ENCODE data around the gene CTXN3. TPM values are rescaled to one million over a fixed set of nuclear protein-coding genes. Genes with fewer than 3 reads are reported as not detected.

The CTXN3 gene
- total RNA-seq, 1 donor = not detected

GRCh38 chr5:127645300-127645726 lies 3.6 kb upstream of the CTXN3 start:
- no peak for TF ChIP-seq CTCF (IDR thresholded peaks at IDR 0.05; ENCODE audit: insufficient read depth, low read depth, low read length)

GRCh38 chr5:127647361-127647958 lies 1.4 kb upstream of the CTXN3 start:
- DNase-seq (ENCODE audit: low read depth) = no peak
- H3K4me3 ChIP-seq (ENCODE audit: low read depth, low read length) = no peak overlapping the region
- TF ChIP-seq CTCF (IDR thresholded peaks at IDR 0.05; ENCODE audit: insufficient read depth, low read depth, low read length) = no peak

More at GRCh38 chr5:127645300-127645726, 3.6 kb upstream of the CTXN3 start:
- no peak for DNase-seq (ENCODE audit: low read depth)
- no peak overlapping the region for H3K4me3 ChIP-seq (ENCODE audit: low read depth, low read length)

GRCh38 chr5:127650022-127650421 lies 1.1 kb downstream of the CTXN3 start:
- DNase-seq (ENCODE audit: low read depth) = peak; percentile 16
- H3K4me3 ChIP-seq (ENCODE audit: low read depth, low read length) = no peak overlapping the region
- TF ChIP-seq CTCF (IDR thresholded peaks at IDR 0.05; ENCODE audit: insufficient read depth, low read depth, low read length) = no peak

- TF ChIP-seq CTCF (IDR thresholded peaks at IDR 0.05; ENCODE audit: insufficient read depth, low read depth, low read length) = no peak
- DNase-seq (ENCODE audit: low read depth) = peak; percentile 39
- H3K4me3 ChIP-seq (ENCODE audit: low read depth, low read length) = no peak overlapping the region
These were observed 1.8 kb downstream of the CTXN3 start for GRCh38 chr5:127650649-127651048.

GRCh38 chr5:127652952-127653611 lies 4.2 kb downstream of the CTXN3 start:
- no peak overlapping the region for H3K4me3 ChIP-seq (ENCODE audit: low read depth, low read length)
- TF ChIP-seq CTCF (IDR thresholded peaks at IDR 0.05; ENCODE audit: insufficient read depth, low read depth, low read length) = no peak
- DNase-seq (ENCODE audit: low read depth) = no peak

GRCh38 chr5:127656825-127657224 lies 7.9 kb downstream of the CTXN3 start:
- DNase-seq (ENCODE audit: low read depth) = no peak
- H3K4me3 ChIP-seq (ENCODE audit: low read depth, low read length) = no peak overlapping the region
- TF ChIP-seq CTCF (IDR thresholded peaks at IDR 0.05; ENCODE audit: insufficient read depth, low read depth, low read length) = no peak
